Measurements from ENCODE around the gene ETNPPL. TPM values are rescaled to one million over a fixed set of nuclear protein-coding genes. Genes with fewer than 3 reads are reported as not detected.

Gene ETNPPL
- polyA plus RNA-seq, 1 donor from 2014 or later: 0.45 TPM

- Histone ChIP-seq H3F3A (ENCODE audit: insufficient read depth, low read length, poor library complexity, severe bottlenecking) (no peaks in the 10 kb centered on the region), H3K4me3 (ENCODE audit: low read length) (no peak overlapping the region), H4K20me1 (ENCODE audit: insufficient read depth) (no peaks in the 10 kb centered on the region), H3K79me2 (replicated peaks; ENCODE audit: insufficient read depth, low read length) (no peaks in the 10 kb centered on the region), H3K27ac (ENCODE audit: low read length) (no peak overlapping the region), H3K27me3 (ENCODE audit: insufficient read depth, low read depth, low read length) (no peaks in the 10 kb centered on the region), H3K4me2 (ENCODE audit: low read length) (no peak overlapping the region), H3K9me2 (ENCODE audit: insufficient read depth, low read length) (no peaks in the 10 kb centered on the region), H3K9me3 (ENCODE audit: low read length) (no peaks in the 10 kb centered on the region), H2AFZ (ENCODE audit: low read depth, low read length) (no peak overlapping the region), H3K9ac (ENCODE audit: low read length) (no peak overlapping the region), H3K36me3 (ENCODE audit: insufficient read depth, low read length) (no peaks in the 10 kb centered on the region)
- no peak for TF ChIP-seq EP300 (conservative IDR thresholded peaks at IDR 0.05; ENCODE audit: poor library complexity, severe bottlenecking)
- TF ChIP-seq, protein P1, sequence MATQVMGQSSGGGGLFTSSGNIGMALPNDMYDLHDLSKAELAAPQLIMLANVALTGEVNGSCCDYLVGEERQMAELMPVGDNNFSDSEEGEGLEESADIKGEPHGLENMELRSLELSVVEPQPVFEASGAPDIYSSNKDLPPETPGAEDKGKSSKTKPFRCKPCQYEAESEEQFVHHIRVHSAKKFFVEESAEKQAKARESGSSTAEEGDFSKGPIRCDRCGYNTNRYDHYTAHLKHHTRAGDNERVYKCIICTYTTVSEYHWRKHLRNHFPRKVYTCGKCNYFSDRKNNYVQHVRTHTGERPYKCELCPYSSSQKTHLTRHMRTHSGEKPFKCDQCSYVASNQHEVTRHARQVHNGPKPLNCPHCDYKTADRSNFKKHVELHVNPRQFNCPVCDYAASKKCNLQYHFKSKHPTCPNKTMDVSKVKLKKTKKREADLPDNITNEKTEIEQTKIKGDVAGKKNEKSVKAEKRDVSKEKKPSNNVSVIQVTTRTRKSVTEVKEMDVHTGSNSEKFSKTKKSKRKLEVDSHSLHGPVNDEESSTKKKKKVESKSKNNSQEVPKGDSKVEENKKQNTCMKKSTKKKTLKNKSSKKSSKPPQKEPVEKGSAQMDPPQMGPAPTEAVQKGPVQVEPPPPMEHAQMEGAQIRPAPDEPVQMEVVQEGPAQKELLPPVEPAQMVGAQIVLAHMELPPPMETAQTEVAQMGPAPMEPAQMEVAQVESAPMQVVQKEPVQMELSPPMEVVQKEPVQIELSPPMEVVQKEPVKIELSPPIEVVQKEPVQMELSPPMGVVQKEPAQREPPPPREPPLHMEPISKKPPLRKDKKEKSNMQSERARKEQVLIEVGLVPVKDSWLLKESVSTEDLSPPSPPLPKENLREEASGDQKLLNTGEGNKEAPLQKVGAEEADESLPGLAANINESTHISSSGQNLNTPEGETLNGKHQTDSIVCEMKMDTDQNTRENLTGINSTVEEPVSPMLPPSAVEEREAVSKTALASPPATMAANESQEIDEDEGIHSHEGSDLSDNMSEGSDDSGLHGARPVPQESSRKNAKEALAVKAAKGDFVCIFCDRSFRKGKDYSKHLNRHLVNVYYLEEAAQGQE (IDR thresholded peaks at IDR 0.05; ENCODE audit: borderline replicate concordance): no peak
- no peak for TF ChIP-seq EZH2 (IDR thresholded peaks at IDR 0.05; ENCODE audit: borderline replicate concordance, insufficient read depth, low read length, poor library complexity, severe bottlenecking)
- no peak for TF ChIP-seq RAD21 (conservative IDR thresholded peaks at IDR 0.05)
These were observed 32.9 kb upstream of the ETNPPL start for GRCh38 chr4:108795733-108796132.

DNA sequence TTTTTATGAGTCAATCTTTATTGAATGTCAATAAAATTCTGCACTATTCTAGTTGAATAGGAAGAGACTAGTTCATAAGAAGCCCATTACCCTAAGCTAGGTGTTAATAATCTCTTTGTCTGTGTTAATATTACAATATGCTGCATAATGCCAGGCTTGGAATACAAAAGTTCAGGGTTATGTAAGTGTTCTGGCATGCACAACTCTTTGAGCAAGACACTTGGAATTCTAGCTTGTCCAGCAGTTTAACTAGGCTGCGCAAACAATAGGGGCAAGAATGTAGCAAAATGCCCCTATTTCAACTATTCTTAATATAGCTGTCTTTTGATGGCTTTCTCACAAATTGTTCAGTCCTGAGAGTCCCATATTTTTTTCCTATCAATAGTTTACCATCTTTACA lies 31.3 kb upstream of the ETNPPL start:
- Histone ChIP-seq H3K9me2 (ENCODE audit: insufficient read depth, low read length) (no peaks in the 10 kb centered on the region), H3K4me3 (ENCODE audit: low read length) (no peak overlapping the region), H3K27ac (ENCODE audit: low read length) (no peak overlapping the region), H3K79me2 (replicated peaks; ENCODE audit: insufficient read depth, low read length) (no peaks in the 10 kb centered on the region), H3F3A (ENCODE audit: insufficient read depth, low read length, poor library complexity, severe bottlenecking) (no peaks in the 10 kb centered on the region), H2AFZ (ENCODE audit: low read depth, low read length) (no peak overlapping the region), H3K9me3 (ENCODE audit: low read length) (no peaks in the 10 kb centered on the region), H4K20me1 (ENCODE audit: insufficient read depth) (no peaks in the 10 kb centered on the region), H3K9ac (ENCODE audit: low read length) (no peak overlapping the region), H3K4me2 (ENCODE audit: low read length) (no peak overlapping the region), H3K36me3 (ENCODE audit: insufficient read depth, low read length) (no peaks in the 10 kb centered on the region), H3K27me3 (ENCODE audit: insufficient read depth, low read depth, low read length) (no peaks in the 10 kb centered on the region)
- no peak for TF ChIP-seq POLR2AphosphoS5 (IDR thresholded peaks at IDR 0.05)
- TF ChIP-seq MXI1 (conservative IDR thresholded peaks at IDR 0.05; ENCODE audit: poor library complexity, severe bottlenecking): no peak
- no peak for TF ChIP-seq EZH2 (IDR thresholded peaks at IDR 0.05; ENCODE audit: borderline replicate concordance, insufficient read depth, low read length, poor library complexity, severe bottlenecking)
- TF ChIP-seq EP300 (conservative IDR thresholded peaks at IDR 0.05; ENCODE audit: poor library complexity, severe bottlenecking): no peak
- no peak for TF ChIP-seq SMC3 (conservative IDR thresholded peaks at IDR 0.05; ENCODE audit: poor library complexity)
- TF ChIP-seq, protein P1 (IDR thresholded peaks at IDR 0.05; ENCODE audit: borderline replicate concordance): no peak
- no peak for TF ChIP-seq RAD21 (conservative IDR thresholded peaks at IDR 0.05)
- no peak for TF ChIP-seq CTCF (IDR thresholded peaks at IDR 0.05; ENCODE audit: poor library complexity, severe bottlenecking)
- TF ChIP-seq TAF1 (IDR thresholded peaks at IDR 0.05; ENCODE audit: low read depth): no peak

Data from neural cell (in vitro differentiated cells).